HG03571 (cell line): ENCODE measurements around the gene CAPN3.
"Not testable (repeated sequence)": the region's sequence is repeated elsewhere in the genome, so short reads cannot be mapped to it uniquely, and the experiment has no call there.

ENCODE experiments used
- ATAC-seq: cut with Tn5 transposase; IDR thresholded peaks from one replicate; pipeline ENCODE4 v1.9.1; 2021; ENCODE audit not compliant: unreplicated experiment

The CAPN3 gene

GRCh38 chr15:42359249-42359648 lies at the start of gene CAPN3:
TSS of gene CAPN3 (plus strand) at chr15:42359501. CDS start at chr15:42359806, 305 bp downstream.
- no peak for ATAC-seq

DNA sequence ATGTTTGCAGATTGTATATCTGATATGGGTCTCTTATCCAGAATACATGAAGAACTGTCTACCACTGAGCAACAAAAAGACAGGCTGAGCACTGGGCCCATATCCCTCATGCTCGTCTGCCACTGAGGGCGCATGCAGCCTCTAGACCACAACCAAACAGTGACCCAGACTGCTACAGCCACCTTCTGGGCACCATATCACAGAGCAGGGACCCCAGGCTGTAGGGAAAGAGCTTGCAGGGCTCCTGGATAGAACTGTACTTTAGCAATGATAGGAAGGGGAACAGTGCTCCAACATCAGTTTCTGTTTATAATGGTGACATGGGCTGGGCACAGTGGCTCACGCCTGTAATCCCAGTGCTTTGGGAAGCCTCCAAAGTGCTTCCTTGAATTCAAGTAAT lies 45.8 kb upstream of the CAPN3 start:
- ATAC-seq, result no peak

DNA sequence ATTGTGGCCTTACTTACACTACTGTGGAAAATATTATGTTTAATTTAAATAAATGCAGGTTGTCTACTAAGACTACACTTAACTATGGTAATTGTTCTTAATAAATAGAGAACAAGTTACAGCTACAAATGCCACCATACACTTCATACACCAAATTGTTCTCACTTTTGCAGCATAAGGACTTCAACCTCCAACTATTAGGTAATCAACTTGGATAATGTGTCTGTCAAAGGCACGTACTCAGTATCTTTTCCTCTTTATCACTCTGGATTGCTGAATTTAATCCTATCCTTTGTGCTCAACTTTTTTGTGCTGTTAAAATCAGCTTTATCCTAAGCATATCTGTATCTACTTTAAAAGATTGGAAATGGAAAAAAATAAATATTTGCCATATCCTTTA lies 44.5 kb upstream of the CAPN3 start:
- ATAC-seq, result no peak

DNA sequence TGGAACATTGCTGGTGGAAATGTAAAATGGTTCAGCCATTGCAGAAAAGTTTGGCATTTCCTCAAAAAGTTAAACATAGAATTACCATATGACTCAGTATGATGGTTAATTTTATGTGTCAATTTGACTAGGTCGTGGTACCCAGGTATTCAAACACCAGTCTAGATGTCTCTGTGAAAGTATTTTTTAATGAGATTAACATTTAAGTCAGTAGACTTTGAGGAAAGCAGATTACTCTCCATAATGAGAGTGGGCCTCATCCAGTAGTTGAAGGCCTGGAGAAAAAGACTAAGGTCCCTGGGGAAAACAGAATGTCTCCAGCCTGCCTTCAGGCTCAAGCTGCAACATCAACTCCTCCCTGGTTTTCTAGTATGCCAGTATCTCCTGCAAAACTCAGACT lies 43.8 kb upstream of the CAPN3 start:
- ATAC-seq, result no peak

GRCh38 chr15:42316282-42316805 lies 43.0 kb upstream of the CAPN3 start:
- ATAC-seq, result not testable (repeated sequence)

DNA sequence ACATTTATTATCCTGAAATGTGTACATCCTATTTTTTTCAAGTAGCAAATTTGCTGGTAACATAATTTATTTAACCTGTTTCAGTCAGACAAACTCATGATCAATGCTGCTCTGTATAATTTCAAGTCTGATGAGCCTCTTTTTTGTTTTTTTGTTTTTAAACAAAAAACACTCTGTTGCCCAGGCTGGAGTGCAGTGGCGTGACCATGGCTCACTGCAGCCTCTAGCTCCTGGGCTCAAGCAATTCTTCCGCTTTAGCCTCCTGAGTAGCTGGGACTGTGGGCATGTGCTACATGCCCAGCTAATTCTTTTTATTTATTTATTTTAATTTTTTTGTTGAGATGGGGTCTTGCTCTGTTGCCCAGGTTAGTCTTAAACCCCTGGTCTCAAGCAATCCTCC lies 40.1 kb upstream of the CAPN3 start:
- ATAC-seq, result no peak

GRCh38 chr15:42324308-42324707 lies 35.0 kb upstream of the CAPN3 start:
- no peak for ATAC-seq

DNA sequence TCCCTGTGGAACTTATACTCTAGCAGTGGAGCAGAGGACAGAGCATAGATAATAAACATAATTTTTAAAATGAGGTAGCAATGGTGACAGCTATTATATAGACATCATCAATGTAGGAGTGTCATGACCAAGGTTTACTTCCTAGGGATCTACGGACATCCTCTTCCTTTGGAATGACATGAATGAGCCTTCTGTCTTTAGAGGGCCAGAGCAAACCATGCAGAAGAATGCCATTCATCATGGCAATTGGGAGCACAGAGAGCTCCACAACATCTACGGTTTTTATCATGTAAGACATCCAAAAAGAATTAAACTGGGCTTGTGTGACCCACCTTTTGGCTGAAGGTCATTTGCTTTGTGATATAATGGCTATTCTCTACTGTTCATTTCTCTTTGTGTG lies 30.1 kb upstream of the CAPN3 start:
- no peak for ATAC-seq

GRCh38 chr15:42329992-42330391 lies 29.3 kb upstream of the CAPN3 start:
- ATAC-seq, result no peak

GRCh38 chr15:42331235-42331634 lies 28.1 kb upstream of the CAPN3 start:
- no peak for ATAC-seq

- ATAC-seq, result no peak
Measured at GRCh38 chr15:42332331-42332730, 27.0 kb upstream of the CAPN3 start.

DNA sequence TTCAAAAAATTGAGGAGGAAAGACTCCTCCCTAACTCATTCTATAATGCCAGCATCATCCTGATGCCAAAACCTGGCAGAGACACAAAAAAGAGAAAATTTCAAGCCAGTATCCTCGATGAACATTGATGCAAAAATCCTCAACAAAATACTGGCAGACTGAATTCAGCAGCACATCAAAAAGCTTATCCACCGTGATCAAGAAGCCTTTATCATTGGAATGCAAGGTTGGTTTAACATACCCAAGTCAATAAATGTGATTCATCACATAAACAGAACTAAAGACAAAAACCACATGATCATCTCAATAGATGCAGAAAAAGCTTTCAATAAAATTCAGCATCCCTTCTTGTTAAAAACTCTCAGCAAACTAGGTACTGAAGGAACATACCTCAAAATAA lies 24.2 kb upstream of the CAPN3 start:
- ATAC-seq, result no peak

- ATAC-seq, result not testable (repeated sequence)
Measured at GRCh38 chr15:42336650-42337049, 22.7 kb upstream of the CAPN3 start.

DNA sequence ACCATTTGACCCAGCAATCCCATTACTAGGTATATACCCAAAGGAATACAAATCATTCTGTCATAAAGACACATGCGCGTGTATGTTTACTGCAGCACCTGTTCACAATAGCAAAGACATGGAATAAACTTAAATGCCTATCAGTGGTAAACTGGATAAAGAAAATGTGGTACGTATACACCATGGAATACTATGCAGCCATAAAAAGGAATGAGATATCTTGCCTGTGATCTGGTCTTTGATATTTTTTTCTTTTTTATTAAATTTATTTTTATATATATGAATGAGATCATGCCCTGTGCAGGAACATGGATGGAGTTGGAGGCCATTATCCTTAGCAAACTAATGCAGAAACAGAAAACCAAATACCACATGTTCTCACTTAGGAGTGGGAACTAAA lies 22.2 kb upstream of the CAPN3 start:
- not testable (repeated sequence) for ATAC-seq

GRCh38 chr15:42338500-42338899 lies 20.8 kb upstream of the CAPN3 start:
- ATAC-seq, result no peak

- no peak for ATAC-seq
Measured at GRCh38 chr15:42343596-42344232, 15.6 kb upstream of the CAPN3 start.

DNA sequence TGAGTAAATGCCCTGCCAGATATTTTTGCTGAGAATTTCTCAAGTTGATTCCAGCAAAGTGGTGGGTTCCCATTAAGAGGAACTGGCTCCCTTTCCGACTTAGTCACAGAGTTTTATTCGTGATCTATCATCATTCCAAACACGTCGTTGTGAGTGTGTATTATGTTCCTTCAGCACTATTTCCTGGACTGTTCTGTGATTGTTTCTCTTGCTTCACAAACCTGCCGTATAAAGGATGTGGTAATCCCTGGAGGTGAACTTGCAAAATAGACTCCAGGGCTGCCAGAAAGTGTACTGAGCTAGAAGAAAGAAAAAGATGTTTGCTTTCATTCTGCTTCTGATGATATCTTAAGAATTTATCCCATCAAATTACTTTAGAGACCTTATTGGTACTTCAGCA lies 14.5 kb upstream of the CAPN3 start:
- no peak for ATAC-seq

DNA sequence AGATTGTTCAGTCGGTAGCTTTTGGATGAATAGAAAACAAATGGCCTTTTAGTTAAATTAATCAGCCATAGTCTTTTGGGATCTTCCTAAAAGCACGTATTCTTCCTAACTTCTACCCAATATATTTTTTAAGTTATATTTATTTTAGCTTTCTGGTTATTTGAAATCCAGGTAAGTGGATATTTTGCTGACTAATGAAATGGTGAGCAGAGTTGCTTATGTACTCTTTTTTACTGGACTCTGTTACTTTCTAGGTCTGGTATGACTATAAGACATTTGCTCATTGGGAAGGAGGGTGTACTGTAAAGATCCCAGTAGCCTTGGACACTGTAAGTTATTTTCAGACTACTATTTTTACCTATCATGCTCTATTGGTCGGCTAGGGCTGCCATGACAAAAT lies 13.8 kb upstream of the CAPN3 start:
- ATAC-seq, result no peak

- ATAC-seq, result no peak
Measured at GRCh38 chr15:42348083-42348482, 11.2 kb upstream of the CAPN3 start.

GRCh38 chr15:42349186-42349585 lies 10.1 kb upstream of the CAPN3 start:
- no peak for ATAC-seq

GRCh38 chr15:42352401-42352800 lies 6.9 kb upstream of the CAPN3 start:
- no peak for ATAC-seq

GRCh38 chr15:42353061-42353460 lies 6.2 kb upstream of the CAPN3 start:
- ATAC-seq, result no peak

DNA sequence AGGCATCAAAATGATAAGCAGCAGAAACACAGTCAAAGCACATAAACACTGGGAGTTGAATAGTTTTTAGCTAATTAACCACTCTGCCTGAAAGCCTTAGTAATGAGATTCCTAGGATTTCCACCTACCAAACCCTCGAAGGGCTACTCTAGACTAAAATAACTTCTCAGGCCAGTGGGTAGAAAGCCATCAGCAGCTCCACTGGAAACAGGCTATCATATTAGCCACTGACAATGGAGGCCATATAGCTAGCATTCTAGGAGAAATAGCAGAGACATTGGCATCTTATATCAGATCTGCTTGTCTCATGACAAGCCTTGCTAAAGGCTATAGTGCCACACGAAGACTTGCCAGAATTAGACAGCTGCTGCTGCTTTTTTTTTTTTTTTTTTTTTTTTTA lies 4.5 kb upstream of the CAPN3 start:
- ATAC-seq, result no peak
